ENCODE results near the gene OR52I2.

The OR52I2 gene

GRCh38 chr11:4581443-4581842 lies at the start of gene OR52I2:
OR52I2 (plus strand) TSS chr11:4581743.
- no peak for DNase-seq

- peak; percentile 46 for DNase-seq
These were observed 41.8 kb upstream of the OR52I2 start for GRCh38 chr11:4539603-4540219.

- no peak for DNase-seq
These were observed 40.5 kb upstream of the OR52I2 start for GRCh38 chr11:4541071-4541470.

- no peak for DNase-seq
These were observed 38.0 kb upstream of the OR52I2 start for GRCh38 chr11:4543561-4543960.

- DNase-seq, result no peak
These were observed 36.7 kb upstream of the OR52I2 start, which contains the start of gene OR52M1 for GRCh38 chr11:4544891-4545290. OR52M1 (plus strand) TSS chr11:4545191; CDS start chr11:4545191, 0 bp downstream.

GRCh38 chr11:4546878-4547277 lies 34.7 kb upstream of the OR52I2 start:
- DNase-seq, result no peak

GRCh38 chr11:4547416-4547815 lies 34.1 kb upstream of the OR52I2 start:
- no peak for DNase-seq

- DNase-seq, result no peak
These were observed 30.1 kb upstream of the OR52I2 start for GRCh38 chr11:4551346-4551979.

GRCh38 chr11:4559527-4560440 lies 21.8 kb upstream of the OR52I2 start:
- DNase-seq, result no peak

- no peak for DNase-seq
These were observed 21.1 kb upstream of the OR52I2 start for GRCh38 chr11:4560467-4560866.

GRCh38 chr11:4565371-4565770 lies 16.2 kb upstream of the OR52I2 start:
- no peak for DNase-seq

- DNase-seq, result no peak
These were observed 12.5 kb upstream of the OR52I2 start for GRCh38 chr11:4569075-4569474.

GRCh38 chr11:4576880-4577279 lies 4.7 kb upstream of the OR52I2 start:
- DNase-seq, result no peak

- no peak for DNase-seq
These were observed 3.8 kb upstream of the OR52I2 start for GRCh38 chr11:4577761-4578160.

GRCh38 chr11:4578624-4579023 lies 2.9 kb upstream of the OR52I2 start:
- no peak for DNase-seq

- DNase-seq, result no peak
These were observed 1.4 kb upstream of the OR52I2 start for GRCh38 chr11:4580124-4580523.

GRCh38 chr11:4589017-4589416 lies 7.5 kb downstream of the OR52I2 start:
- no peak for DNase-seq

- no peak for DNase-seq
These were observed 12.2 kb downstream of the OR52I2 start, which contains the start of gene OR52I1 for GRCh38 chr11:4593739-4594138. OR52I1 (plus strand) TSS chr11:4594039; CDS start chr11:4594039, 0 bp downstream.

- no peak for DNase-seq
These were observed 23.5 kb downstream of the OR52I2 start for GRCh38 chr11:4605057-4605456.

GRCh38 chr11:4606231-4607015 lies 24.9 kb downstream of the OR52I2 start:
- no peak for DNase-seq

- DNase-seq, result no peak
These were observed 25.6 kb downstream of the OR52I2 start for GRCh38 chr11:4607096-4607495.

GRCh38 chr11:4607781-4608666 lies 26.5 kb downstream of the OR52I2 start, which contains the start of gene TRIM68:
TRIM68 (minus strand) TSS chr11:4608231; CDS start chr11:4605504, 2,727 bp downstream.
- peak; percentile 96 for DNase-seq

All from activated naive CD4-positive, alpha-beta T cell treated with Interleukin-2 at 50 U/mL for 16 hours (primary cell).